Midbrain (tissue), 1 donor: ENCODE data around the gene ASGR1.

Experiments used
- DNase-seq: peaks from one replicate; lab custom pipeline; 2025; lab: John Stamatoyannopoulos, UW

Gene ASGR1

DNA sequence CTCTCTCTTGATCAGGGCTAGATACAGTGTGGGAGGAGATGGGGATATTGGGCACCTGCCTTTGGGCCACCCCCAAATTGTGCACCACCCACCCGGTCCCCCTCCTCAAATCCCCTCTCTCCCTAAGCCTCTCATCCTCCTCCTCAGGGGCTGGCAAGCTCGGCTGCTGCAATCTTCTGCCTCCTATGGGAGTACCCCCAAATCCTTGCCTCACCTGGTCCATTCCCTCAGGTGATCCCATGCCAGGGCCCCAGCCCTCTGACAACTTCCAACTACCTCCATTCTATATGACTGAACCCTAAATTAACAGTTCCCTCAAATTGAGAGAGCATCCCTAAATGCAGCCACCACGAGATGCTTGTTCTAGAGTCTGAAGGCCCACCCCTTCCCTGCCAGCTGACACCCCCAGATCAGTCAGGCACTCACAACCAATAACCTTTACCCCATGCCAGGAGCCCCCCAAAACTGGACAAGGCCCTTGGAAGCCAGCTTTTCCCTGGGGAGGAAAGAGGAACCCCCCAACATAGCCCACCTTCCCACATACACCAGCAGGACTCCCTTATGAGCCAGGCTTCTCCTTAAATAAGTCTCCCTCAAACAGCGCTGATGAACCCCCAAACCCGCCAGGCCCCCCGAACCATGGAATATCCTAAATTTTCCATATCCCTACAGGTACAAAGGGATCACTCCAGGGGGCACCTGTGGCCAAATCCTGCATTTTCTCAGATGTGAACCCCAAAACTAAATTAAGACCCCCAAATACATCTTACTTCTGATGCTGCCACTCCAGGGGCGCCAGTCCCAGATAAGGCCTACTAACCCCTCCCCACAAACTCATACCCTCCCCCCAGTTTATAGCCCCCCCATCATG is 37.3 kb upstream of the ASGR1 start:
- DNase-seq = no peak

DNA sequence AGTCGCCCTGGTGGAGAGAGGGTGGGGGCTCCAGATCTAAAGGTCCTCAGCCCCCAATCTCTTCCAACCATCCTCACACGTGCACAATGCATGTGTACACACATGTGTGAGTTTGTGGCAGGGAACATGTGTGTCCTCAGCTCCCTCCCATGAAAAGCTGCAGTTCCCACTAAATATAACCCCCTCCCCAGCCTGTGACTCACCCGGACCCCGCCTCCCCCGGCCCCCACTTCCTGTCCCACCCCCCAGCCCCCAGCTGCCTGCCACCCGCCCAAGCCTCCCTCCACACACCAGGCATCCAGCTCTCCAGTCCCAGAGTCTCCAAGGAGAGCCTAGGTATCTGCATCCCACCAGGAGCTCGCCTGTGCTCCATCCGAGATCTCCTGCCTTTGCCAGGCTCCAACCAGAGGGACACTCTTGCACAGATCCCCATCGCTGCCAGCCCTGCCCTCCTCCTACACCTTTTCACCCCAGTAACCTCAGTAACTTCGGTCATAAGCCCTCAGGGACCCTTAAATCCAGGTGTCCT is 36.5 kb upstream of the ASGR1 start:
- DNase-seq = no peak

DNA sequence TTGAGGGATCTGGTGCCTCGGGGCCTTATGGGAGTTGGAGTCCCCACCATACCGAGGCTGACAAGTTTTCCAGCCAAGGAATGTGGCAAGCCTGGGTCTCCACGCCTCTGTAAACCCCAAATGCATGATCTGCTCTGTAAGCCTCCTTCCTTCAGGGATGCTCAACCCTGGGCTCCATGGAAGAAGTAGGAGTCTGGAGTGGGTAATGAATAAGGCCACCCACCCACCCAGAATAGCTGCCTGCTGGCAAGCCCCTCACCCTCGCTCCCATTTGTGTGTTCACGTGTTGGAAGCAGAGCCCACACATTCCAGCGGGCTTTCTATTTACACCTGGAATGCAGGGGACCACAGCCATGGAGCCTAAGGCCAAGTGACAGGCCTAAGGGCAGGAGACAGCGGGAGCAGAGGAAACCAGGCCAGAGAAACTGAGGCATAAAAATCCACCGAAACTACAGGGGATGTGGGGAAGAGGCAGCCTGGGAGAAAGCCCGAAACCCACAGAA is 36.0 kb upstream of the ASGR1 start:
- DNase-seq = no peak

DNA sequence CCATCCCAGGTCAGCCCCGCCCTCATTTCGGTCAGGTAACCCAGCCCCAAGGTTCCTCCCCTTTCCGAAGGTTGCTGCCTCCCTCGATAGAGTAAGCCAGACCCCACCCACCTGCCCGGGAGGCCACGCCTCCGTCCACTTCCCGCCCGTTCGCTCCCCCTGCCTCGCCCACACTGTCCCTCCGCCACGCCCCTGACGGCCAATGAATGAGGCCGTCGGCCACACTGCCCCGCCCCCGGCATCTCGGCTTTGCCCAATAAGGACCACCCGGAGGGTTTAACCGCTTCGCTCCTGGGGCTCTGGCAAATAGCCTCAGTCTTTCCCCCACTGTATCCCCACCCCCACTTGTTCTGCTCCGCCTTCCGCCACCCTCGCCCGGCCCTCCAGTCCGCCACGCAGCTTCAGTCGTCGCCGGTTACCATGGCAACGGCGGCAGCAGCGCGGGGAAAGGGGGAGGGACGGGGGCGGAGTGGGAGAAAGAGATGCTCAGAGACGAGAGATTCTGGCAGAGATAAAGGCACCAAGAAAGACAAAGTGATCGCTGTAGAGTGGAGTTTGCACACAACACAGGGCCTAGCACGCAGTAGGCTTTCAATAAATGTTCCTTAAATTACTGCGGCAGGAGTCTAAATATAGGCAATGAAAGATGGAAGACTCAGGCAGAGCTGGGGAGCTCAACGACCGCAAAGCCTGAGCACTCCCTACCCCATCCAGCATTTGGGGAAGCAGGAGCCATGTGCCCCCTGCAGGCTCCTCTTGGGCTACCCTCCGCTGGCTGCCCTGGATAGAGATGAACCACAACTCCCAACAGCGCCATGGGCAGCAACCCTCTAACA is 35.3 kb upstream of the ASGR1 start:
- peak; percentile 95 for DNase-seq

DNA sequence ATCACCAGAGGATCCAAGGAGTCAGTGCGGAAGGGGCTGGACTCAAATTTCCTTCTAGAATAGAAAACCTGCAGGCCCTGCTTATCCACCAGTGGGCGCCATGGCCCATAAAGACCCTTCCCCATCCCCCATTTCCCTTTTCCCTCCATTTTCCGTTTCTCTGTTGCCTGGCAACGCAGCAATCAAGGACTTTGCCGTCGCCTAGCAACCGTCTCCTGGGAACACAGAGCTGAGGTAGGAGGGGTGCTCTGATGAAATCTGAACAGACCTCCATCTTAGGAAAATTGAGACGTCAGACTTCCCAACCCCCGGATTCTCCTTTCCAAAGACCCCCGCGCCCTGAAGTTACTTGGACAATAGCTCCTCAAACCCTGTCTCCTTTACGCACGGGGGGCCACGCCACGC is 34.7 kb upstream of the ASGR1 start:
- no peak for DNase-seq

DNA sequence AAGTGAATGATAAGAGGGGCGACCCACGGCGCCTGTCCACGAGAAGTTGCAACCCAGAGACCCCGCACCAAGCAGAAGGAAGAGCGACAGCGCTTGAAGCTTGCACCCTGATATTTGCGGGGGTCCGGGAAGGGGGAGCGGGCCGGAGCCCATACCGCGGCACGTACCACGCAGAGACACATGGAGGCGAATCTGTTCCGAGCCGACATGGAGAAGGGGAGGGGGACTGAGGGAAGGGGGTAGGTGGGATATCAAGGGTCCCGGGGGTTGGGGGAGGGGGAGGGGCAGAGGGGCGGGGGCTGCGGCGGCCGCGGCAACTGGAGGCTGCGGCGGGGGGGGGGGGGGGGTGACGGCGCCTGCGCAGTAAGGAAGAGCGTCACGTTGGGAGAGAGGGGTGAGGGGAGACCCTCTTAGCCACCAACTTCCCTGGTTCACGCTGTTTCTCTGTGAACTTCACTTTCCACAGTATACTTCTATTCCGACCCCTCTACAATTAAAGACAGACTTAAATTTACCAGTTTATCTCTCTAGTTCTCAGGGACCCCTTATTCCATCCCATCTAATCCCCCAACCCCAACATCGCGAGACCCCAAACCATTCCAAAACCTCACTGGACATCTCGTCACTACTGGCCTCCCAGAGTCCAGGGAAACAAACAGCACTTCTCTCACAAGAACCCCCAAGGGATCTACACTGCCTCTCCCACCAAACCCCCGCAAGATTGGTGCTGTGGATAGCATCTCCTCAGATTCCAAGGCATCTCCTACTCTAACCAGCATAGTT is 32.5 kb upstream of the ASGR1 start:
- no peak for DNase-seq

DNA sequence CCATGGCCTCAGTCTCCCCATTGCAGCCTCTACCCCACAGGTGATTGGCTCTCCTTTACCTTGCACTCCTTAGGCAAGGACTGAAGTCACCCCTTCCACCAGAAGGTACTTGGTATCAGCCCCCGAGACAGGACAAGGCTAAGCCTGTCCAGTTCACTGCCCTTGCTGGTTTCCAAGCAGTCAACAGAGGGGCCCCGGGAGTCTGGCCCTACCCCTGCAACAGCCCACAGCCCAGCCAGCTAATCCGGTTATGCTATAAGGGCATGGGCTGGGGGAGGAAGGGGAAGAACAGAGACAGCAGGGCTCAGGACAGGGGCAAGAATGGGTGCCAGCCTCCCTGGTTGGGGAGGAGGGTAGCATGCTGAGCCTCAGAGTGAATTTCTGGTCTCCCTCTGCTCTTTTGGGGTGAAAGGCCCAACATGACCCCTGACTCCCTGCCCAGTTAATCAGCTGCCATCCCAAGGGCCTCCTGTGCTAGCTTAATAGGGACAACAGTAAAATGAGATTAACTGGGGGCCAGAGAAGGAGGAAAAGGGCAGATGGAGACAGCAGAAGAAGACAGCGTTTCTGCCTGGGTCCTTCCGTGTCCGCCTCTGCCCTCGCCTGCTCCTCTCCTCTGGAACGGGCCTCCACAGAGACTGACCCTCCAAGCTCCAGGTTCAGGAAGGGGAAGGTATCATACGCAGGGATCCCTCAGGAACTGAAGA is 29.7 kb upstream of the ASGR1 start:
- DNase-seq = no peak

DNA sequence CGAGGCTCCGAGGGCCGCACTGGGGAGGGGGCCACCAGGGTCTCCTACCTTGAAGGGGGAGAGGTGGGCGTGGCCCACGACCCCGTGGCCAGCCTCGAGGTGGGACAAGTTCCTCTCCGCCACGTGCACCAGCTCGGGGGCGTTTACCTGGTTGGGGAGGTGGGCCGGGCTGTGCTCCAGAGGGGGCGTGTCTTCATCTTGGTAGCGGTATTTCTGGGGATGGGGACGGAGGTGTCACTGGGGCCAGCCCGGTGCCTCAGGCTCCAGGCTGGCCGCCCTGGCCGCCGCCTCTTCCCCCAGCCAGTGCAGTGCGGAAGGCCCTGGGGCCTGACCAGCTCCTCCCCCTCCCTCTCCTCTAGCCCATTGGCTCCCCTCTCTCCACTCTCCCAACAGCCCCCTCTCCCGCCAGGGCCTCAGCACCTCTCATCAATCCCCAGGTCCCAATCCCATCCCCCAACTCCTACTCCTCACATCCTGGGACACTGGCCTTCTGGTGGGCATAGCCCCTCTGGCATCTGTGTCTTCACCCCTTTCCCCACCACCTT is 28.9 kb upstream of the ASGR1 start:
- no peak for DNase-seq

DNA sequence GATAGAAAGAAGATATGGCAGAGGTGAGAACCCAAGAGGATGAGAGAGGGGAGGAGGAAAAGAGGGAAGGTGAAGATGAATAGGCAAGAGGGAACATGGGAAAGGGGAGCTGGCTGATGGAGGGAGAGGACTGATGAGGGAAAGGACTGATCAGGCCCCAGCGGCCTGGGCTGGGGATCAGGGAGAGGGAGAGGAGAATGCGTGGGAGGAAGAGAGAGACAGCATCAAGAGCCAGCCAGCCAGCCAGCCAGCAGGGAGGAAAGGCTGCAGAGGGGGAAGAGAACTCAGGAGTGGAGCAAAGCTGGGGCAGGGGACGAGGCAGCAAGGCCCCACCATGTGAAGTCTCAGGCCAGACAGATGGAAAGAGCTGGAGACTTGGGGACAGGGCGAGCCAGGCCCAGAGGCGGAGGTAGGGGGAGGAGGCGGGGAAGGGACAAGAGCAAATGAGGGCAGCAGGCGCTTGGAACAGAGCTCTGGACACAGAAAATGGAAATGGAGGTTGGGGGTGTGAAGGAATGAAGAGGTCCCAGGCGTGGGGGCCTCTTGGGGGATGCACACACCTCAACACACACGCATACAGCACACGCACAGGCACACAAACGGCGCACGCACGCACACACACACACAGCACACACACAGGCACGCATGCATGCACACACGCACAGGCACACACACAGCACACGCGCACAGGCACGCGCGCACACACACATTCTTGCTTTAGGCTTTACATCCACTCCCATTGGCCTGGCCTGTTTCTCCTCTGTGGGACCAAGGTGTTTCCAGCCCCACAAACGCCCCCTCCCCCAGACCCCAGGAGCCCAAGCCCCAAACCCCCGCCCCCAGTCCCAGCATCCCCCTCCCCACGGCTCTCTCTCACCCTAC is 28.2 kb upstream of the ASGR1 start:
- DNase-seq = no peak

DNA sequence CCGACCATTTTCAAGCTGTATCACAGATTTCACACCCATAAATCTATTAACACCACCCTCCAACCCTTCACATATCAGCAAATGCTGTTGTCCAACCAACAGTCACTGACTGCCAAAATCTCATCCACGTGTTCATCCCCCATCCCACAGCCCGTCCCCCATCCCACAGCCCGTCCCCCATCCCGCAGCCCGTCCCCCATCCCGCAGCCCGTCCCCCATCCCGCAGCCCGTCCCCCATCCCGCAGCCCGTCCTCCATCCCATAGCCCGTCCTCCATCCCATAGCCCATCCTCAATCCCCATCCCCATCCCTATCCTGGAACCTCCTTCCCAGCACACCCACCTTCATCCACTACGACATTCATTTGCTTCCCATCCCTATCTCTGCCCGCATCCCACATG is 26.4 kb upstream of the ASGR1 start:
- DNase-seq = no peak

DNA sequence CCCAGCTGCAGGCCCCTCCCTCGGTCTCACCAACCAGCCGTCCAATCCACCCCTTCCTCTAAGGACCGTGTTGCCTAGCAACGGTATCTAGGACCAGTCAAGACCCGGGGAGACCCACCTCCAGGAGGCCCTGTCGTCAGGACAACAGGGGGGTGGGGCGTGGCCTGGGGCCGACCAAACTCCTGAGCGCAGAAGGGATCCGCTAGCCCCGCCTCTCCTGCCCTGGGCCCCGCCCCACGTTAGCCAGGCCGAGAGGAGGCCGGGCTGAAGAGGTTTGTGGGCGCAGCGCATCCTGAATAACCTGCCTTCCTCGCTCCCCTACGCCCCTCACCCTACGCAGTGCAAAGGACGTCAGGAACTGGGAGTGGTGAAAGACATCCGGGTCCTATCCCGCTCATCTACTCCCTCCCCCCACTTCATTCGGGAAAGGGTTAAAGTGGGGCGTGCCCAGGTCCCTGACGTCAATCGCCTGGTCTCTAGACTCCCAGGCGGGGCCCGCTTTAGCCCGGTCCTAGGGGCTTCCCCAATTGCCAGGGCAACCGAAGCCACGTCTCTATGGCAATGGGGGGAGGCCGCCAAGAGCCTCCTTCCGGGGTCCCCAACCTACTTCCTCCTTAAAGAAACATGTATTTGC is 25.8 kb upstream of the ASGR1 start:
- peak; percentile 79 for DNase-seq

DNA sequence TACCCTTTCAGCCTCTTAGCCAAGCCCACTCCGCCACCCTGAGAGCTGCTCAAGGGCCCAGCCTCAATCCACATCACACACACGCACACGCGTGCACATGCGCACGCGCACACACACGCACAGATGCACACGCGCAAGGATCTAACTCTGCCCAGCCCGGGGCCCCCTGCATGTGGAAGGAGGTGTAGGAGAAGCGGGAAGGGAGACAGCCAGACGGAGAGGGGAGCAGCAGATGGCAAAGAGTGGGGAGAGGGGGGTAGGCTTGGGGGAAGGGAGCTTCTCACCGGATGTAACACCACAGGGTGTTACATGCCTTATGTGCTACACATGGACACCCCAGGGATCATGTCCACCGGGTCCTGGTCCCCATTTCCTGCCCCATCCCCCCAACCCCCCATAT is 25.2 kb upstream of the ASGR1 start:
- DNase-seq = no peak

DNA sequence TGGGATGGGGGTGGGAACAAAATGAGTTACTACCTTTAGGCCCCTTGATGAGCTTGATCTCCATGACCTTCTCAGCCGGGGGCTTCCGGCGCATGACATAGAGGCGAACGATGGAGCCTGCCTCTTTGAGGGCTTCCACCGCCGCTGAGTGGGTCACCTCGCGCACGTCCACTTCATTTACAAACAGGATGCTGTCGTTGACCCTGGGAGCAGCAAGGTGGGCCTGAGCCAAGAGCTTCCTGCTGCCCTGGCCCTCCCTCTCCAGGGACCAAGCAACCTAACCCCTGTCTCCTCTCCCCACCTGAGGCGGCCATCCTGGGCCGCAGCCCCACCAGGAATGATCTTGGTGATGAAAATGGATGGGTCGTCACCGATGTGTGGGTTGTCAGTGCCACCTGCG is 24.2 kb upstream of the ASGR1 start:
- no peak for DNase-seq

DNA sequence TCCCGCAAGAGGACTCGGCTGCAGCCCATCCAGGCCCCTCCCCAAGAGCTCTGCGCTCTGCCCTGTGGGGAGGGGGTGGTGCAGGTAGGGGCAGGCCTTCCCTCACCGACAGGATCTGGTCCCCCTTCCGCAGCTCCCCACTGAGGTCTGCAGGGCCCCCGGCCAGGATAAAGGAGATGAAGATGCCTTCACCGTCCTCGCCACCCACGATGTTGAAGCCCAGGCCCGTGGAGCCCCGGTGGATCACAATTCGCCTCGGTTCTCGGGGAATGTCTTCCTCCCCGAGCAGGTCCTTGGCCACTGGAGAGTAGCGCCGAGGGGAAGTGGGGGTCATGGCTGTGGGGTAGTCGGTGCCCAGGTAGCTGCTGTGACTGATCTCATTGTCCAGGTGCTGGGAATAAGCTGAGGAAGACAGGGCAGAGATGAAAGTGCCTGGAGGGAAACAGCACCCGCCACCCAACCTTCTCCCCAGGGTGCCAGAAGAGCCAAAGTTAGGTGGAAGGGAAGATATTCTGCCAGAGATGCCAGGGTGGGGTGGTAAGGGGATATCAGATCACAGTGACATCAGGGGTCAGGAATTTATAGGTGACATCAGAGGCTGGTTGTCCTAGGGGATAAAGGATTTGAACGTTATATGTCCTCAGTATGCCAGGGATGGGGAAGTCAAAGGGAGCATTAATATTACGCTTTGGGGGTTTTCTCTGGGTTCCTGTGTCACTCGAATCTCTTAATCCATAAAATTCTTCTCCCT is 17.7 kb upstream of the ASGR1 start:
- DNase-seq = no peak

DNA sequence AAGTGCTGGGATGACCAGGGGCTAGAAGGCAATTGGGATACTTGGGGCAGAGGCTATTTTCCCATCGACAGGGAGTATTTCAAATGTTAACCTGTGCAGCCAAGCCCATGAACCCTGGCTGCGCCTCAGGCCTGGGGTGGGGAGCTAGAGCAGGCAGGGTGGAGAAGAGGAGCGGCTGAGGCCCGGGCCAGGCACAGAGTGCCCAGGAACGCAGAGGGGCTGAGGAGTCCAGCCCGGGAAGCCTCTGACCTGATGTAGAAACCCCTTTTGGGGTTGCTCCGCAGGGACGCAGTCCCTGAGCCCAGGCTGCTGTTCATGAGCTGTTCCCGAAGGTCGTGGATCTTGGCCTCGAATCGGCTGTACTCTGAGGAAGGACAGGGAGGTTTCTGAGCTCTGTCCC is 16.8 kb upstream of the ASGR1 start:
- no peak for DNase-seq

DNA sequence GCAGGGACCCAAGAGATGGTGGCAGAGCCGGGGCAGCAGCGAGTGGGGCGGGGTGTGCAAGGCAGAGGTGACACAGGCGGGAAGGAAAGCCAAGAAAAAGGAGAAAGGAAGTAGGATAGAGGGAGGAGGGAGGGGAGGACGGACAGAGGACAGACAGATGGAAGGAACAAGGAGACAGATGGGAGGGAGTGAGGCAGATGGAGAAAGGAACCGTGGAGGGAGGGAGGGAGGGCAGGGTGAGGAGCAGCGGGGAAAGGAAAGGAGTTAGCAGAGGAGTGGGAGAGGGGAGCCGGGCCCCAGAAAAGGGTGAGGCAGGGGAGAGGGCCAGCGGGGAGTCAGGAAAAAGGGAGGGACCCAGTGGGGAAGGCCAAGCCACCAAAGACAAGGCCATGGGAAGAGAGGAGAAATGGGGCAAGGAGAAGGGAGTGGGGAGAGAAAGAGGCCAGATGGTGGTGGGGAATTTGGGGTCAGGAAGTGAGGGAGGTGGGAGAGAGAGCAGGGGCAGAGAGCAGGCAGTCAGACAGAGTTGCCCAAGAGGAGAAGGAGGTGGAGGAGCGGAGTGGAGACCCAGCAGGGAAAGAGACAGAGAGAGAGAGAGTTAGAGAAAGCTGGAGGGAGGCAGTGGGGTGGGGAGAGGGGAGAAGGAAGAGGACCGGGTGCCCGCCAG is 13.2 kb upstream of the ASGR1 start:
- DNase-seq = no peak

DNA sequence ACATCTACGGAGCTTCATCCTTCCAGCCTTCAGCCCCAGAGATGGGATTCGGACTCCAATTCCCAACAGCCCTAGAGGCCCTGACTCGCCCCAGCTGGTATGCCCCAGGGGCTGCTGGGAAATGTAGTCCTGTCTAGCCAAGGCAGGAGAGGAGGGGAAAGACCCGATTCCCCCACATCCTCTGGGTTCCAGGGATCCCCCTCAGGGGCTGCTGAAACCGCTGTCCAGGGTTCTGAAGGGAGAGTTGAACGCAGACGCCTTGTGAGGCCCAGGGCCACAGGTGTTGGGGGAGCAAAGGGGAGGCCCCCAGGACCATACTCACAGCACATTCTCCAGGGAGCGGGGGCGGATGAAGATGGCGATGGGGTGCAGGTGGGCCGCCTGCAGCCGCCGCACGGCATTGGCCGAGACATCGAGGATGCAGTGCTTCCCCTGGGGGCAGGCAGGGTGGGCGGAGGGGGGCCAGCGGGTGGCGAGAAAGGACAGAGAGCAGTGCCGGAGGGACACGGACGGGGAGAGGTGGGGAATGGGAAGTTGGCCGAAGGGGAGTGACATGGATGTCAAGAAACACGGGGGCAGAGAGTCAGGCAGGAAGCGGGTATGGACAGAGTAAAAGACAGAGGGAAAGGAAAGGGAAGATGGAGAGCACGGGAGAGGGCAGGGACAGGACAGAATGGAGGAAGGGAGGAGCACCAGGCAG is 12.6 kb upstream of the ASGR1 start:
- DNase-seq = peak; percentile 5

DNA sequence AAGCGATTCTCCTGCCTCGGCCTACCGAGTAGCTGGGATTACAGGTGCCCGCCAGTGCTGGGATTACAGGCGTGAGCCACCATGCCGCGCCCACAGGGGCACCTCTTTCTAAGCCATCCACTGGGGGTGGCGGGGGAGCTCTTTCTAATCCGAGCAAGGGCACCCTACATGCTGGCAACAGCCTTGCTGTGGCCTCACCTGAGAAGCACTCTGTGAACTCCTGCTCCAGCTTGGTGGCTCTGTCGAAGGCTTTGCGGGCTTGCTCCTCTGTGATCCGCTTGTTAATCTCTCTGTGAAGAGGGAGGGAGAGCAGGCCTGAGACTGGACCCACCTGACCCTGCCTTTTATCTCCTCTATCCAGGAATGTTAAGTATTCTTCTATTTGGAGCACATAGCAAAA is 11.9 kb upstream of the ASGR1 start:
- DNase-seq = no peak
